Tibial artery (tissue), 4 donors: ENCODE measurements around the gene TEDC1.

Experiments
- DNase-seq, 2 donors: peaks; one replicate each; pipeline ENCODE4 v3.0.0-alpha.2; 2019
- H3K27ac ChIP-seq, 2 donors: fragments of 200-600 bp; sonication (generic) in 1 of 2; 1 replicate in 1 of 2; 2 replicates in 1 of 2; pipeline ENCODE4 v1.5.1; 2018 to 2019; ENCODE audit warnings: mild to moderate bottlenecking in 1 of 2
- H3K27me3 ChIP-seq, 2 donors: fragments of 200-600 bp; sonication (generic) in 1 of 2; one replicate each; pipeline versions ENCODE4 v1.5.1 to v1.6.0; 2016 to 2019
- H3K36me3 ChIP-seq, 3 donors: fragments of 200-600 bp; sonication (generic) in 2 of 3; one replicate each; pipeline ENCODE4 v1.5.1; 2016 to 2019; ENCODE audit warnings: mild to moderate bottlenecking in 2 of 3
- H3K4me1 ChIP-seq, 4 donors: fragments of 200-600 bp; sonication (generic) in 2 of 4; 1 replicate in 3 of 4; 2 replicates in 1 of 4; pipeline ENCODE4 v1.5.1; 2016 to 2019
- H3K4me3 ChIP-seq, 2 donors: fragments of 200-600 bp; sonication (generic) in 1 of 2; 1 replicate in 1 of 2; 2 replicates in 1 of 2; pipeline ENCODE4 v1.5.1; 2018 to 2019; ENCODE audit warnings: mild to moderate bottlenecking in 2 of 2
- H3K9me3 ChIP-seq, 3 donors: fragments of 200-600 bp; sonication (generic) in 1 of 3; one replicate each; pipeline ENCODE4 v1.5.1; 2016 to 2019
- CTCF ChIP-seq, 2 experiments: fragments of 200-600 bp in 1 of 2; fragments of 450-650 bp in 1 of 2; IDR thresholded peaks; one replicate each; pipeline ENCODE4 v1.5.1; 2017 to 2019; ENCODE audit warnings: antibody characterized with exemption in 2 of 2, mild to moderate bottlenecking in 1 of 2, moderate library complexity in 1 of 2
- intact Hi-C: fragments of 100-400 bp; cut with DNase I; formaldehyde crosslinking; loops from one replicate; pipeline ENCODE4 v1.15.0; 2023; ENCODE audit warnings: low total_unique reads

TEDC1 gene

GRCh38 chr14:105445901-105446845 lies 44.9 kb upstream of the TEDC1 start:
- no peak for DNase-seq
- TF ChIP-seq CTCF (IDR thresholded peaks at IDR 0.05) = no peak
- intact Hi-C loops = loop anchor here (5.0 kb wide), 2 partner anchors 79 to 81 kb away; partner anchors contain the start of gene TMEM121

GRCh38 chr14:105446971-105447370 lies 44.1 kb upstream of the TEDC1 start:
- peaks cover 0 to 56% (median 18%) of the 10 kb centered on the region in 3 donors for H3K36me3 ChIP-seq
- no peak overlapping the region for H3K4me3 ChIP-seq
- intact Hi-C loops = loop anchor here (5.0 kb wide), 2 partner anchors 80 kb away; partner anchors contain the start of gene TMEM121
- H3K27ac ChIP-seq = no peak overlapping the region
- H3K27me3 ChIP-seq = no peaks in the 10 kb centered on the region
- H3K9me3 ChIP-seq = no peaks in the 10 kb centered on the region
- TF ChIP-seq CTCF (IDR thresholded peaks at IDR 0.05) = no peak
- H3K4me1 ChIP-seq = peaks cover 0 to 16% (median 12%) of the 10 kb centered on the region in 4 donors
- no peak for DNase-seq

More at GRCh38 chr14:105445901-105446845, 44.9 kb upstream of the TEDC1 start:
- Histone ChIP-seq H3K4me1 (peaks cover 0 to 16% (median 12%) of the 10 kb centered on the region in 4 donors), H3K9me3 (no peaks in the 10 kb centered on the region), H3K27ac (no peak overlapping the region), H3K4me3 (no peak overlapping the region), H3K36me3 (peaks cover 0 to 55% (median 15%) of the 10 kb centered on the region in 3 donors), H3K27me3 (no peaks in the 10 kb centered on the region)

GRCh38 chr14:105447651-105448640 lies 43.1 kb upstream of the TEDC1 start:
- Histone ChIP-seq H3K27ac (peak overlapping the region; percentile 10 to 71), H3K4me1 (peaks cover 0 to 16% (median 12%) of the 10 kb centered on the region in 4 donors), H3K27me3 (no peaks in the 10 kb centered on the region), H3K4me3 (no peak overlapping the region), H3K9me3 (no peaks in the 10 kb centered on the region), H3K36me3 (peaks cover 0 to 56% (median 20%) of the 10 kb centered on the region in 3 donors)
- no peak for TF ChIP-seq CTCF (IDR thresholded peaks at IDR 0.05)
- intact Hi-C loops = loop anchor here (2.0 to 5.0 kb wide), 3 partner anchors 43 to 81 kb away; partner anchors contain the start of genes TEDC1 and TMEM121
- DNase-seq = no peak

GRCh38 chr14:105448706-105449111 lies 42.3 kb upstream of the TEDC1 start:
- intact Hi-C loops = loop anchor here (2.0 to 5.0 kb wide), 3 partner anchors 42 to 81 kb away; partner anchors contain the start of genes TEDC1 and TMEM121
- TF ChIP-seq CTCF (IDR thresholded peaks at IDR 0.05) = peak; percentile 93 to 98
- Histone ChIP-seq H3K27ac (peak overlapping the region; percentile 10 to 71), H3K36me3 (peaks cover under 1 to 58% (median 26%) of the 10 kb centered on the region in 3 donors), H3K9me3 (no peaks in the 10 kb centered on the region), H3K4me1 (peaks cover 0 to 16% (median 12%) of the 10 kb centered on the region in 4 donors), H3K4me3 (no peak overlapping the region), H3K27me3 (no peaks in the 10 kb centered on the region)
- peak; percentile 59 to 88 for DNase-seq
